Measurements from ENCODE around the gene SAMD5.

The SAMD5 gene

DNA sequence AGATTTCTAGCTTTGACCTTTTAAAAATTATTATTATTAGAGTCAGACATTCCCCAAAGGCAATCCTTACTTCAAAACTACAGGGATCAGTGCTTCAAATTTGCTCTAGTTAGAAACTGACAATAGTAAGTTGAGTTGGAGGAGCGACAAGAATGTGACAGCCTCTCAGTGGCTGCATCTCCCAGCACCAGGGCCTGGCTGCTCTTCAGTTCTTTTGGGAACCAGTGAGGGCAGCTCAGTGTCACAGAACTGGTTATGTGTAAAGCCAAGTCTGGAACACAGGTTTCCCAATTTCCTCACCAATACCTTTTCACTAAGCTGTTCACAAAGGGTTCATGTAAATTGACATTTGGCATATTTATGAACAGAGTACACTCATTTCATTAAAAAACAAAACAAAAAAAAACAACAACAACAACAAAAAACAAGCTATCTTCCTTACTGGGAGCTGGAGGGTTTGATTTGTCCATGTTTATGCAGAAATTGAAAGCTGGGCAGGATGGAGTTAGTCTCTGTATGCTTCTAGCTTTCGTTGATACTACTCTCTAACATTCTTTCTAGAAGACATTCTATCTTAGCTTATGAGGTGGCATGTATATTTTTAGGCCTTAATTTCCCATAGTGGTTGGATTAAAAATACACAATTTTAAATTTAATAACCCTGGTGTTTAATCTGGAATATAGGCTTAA, 95.0 kb downstream of the SAMD5 start:
- no peak overlapping the region for H3K27ac Mint-ChIP-seq
- intact Hi-C loops (cut with micrococcal nuclease): no loop called here
- no peaks in the 10 kb centered on the region for H3K4me1 Mint-ChIP-seq (ENCODE audit: low read depth)
- no peaks in the 10 kb centered on the region for H3K9me3 Mint-ChIP-seq
- no peaks in the 10 kb centered on the region for H3K27me3 Mint-ChIP-seq
- H3K4me3 Mint-ChIP-seq: no peak overlapping the region
- no peaks in the 10 kb centered on the region for H3K36me3 Mint-ChIP-seq (ENCODE audit: low read depth)

DNA sequence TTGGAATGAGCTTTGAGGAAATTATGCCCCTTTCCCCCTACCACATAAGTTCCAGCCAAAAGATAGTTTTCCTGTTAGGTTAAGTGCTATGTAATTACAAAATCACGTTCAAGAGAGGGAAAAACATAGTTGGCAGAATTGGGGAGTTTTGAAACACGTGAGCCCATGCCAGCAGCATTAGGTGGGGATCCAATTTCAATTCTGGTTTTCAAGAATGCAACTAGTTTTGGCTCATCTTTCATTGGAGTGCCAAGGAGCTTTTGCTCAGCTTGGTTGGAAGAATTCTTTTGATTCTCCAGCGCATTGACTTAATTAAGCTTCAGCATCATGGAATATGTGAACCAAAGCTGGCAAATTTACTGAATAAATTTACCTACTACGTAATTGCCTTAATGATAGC, 95.9 kb downstream of the SAMD5 start:
- H3K27ac Mint-ChIP-seq: no peak overlapping the region
- H3K4me1 Mint-ChIP-seq (ENCODE audit: low read depth): no peaks in the 10 kb centered on the region
- no peaks in the 10 kb centered on the region for H3K27me3 Mint-ChIP-seq
- H3K9me3 Mint-ChIP-seq: no peaks in the 10 kb centered on the region
- intact Hi-C loops (cut with micrococcal nuclease): no loop called here
- H3K36me3 Mint-ChIP-seq (ENCODE audit: low read depth): no peaks in the 10 kb centered on the region
- no peak overlapping the region for H3K4me3 Mint-ChIP-seq

DNA sequence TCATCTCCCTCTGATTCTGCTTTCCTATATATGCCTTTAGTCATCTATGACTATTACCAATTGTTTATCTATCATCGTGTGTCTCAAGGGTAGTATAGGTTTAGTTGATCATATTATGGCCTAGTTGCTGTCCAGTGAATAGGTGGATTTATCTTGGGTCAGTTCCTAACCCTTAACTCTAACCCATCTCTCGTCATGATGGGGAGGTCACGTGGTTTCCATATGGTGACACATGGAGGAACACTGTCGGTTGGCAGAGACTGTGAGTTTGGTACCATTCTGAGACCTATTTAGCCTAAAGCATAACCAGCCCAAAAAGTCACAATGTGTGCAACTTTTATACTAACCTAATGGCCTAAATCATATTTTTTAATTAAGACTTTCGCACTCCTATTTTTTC, 103.5 kb downstream of the SAMD5 start:
- Mint-ChIP-seq H3K27me3 (no peaks in the 10 kb centered on the region), H3K4me1 (ENCODE audit: low read depth) (no peaks in the 10 kb centered on the region), H3K27ac (no peak overlapping the region), H3K4me3 (no peak overlapping the region), H3K36me3 (ENCODE audit: low read depth) (no peaks in the 10 kb centered on the region), H3K9me3 (peaks cover 6% of the 10 kb centered on the region)
- intact Hi-C loops (cut with micrococcal nuclease): no loop called here

DNA sequence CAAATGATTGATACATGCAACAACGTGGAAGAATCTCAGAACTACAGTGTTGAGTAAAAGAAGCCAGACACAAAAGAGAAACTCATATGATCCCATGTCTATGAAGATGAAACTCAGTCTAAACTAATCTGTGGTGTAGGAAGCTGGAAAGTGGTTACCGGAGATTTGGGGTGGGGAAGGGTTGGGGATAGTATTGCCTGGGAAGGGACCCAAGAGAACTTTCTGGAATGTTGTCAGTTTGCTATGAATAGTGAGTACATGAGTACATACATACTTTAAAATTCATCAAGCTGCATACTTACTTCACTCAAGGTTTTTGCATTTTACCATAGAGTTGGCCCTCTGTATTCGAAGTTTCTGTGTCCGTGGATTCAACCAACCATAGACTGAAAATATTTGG, 106.0 kb downstream of the SAMD5 start:
- intact Hi-C loops (cut with micrococcal nuclease): no loop called here
- Mint-ChIP-seq H3K27ac (no peak overlapping the region), H3K9me3 (peaks cover 6% of the 10 kb centered on the region), H3K27me3 (no peaks in the 10 kb centered on the region), H3K4me1 (ENCODE audit: low read depth) (no peaks in the 10 kb centered on the region), H3K36me3 (ENCODE audit: low read depth) (no peaks in the 10 kb centered on the region), H3K4me3 (no peak overlapping the region)

DNA sequence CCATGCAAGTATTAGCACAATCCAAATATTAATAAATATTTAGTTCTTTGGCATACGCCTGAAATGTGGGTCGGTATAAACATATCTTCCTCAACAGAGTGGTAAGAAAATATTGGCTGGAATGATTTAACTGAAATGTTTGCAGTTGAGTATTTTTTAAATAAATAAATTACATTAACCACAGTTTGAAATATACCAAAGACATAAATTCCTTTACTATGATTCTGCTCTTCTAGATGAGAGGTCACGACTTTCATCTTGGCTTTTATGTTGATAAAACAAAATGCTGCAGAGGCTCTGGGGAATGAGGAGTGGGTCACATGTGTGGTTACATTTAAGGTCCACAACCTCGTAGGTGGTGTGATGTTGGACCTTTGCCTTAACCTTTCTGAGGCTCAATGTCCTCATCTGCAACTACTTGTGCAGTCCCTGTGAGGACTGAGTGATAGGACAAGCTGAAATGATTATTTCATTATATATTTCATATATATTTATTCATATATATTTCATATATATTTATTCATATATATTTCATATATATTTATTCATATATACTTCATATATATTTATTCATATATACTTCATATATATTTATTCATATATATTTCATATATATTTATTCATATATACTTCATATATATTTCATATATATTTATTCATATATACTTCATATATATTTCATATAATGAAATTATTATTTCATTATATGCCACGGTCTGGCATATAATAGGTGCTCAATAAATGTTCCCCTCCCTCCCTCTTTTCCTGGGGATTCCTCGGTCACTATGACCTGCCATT, 107.4 kb downstream of the SAMD5 start:
- H3K4me1 Mint-ChIP-seq (ENCODE audit: low read depth): no peaks in the 10 kb centered on the region
- H3K36me3 Mint-ChIP-seq (ENCODE audit: low read depth): no peaks in the 10 kb centered on the region
- intact Hi-C loops (cut with micrococcal nuclease): no loop called here
- H3K27ac Mint-ChIP-seq: no peak overlapping the region
- H3K27me3 Mint-ChIP-seq: no peaks in the 10 kb centered on the region
- H3K4me3 Mint-ChIP-seq: no peak overlapping the region
- no peaks in the 10 kb centered on the region for H3K9me3 Mint-ChIP-seq

DNA sequence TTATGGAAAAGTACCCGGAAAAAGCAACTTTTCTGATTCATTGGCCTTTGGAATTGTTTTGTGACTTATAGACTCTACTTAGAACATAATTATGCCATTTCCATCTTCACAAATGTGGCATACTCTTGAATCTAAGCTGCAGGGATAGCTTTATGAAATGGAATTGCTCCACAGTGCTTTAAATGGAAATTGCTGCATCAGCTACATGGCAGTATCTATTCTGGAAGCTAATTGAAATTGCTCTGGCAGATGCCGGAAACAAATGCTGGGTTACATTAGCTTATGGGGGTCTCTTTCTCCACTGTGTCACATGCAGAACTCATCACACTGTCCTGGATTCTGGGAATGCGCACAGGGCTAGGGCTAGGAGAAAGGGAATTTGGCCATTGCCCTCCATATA, 108.9 kb downstream of the SAMD5 start:
- intact Hi-C loops (cut with micrococcal nuclease): no loop called here
- no peaks in the 10 kb centered on the region for H3K27me3 Mint-ChIP-seq
- H3K27ac Mint-ChIP-seq: no peak overlapping the region

DNA sequence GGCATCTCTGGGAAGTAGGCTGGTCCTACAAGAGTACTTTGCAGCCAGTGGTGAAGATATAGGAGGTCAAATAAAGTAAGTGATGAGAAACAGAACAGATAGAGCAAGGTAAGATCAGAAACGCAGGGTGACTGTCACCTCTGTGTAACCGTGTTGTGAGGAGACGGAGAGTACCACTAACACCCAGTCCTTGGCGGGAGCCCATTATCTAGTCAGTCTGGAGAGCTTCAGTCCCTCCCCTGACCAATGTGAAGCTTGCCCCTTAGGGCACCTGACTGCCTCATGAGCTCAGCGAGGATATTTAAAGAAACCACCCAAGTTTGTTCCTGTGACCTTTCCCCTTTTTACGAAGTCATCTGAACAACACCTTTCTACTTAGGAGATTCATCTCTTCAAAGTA, 110.0 kb downstream of the SAMD5 start:
- no peaks in the 10 kb centered on the region for H3K27me3 Mint-ChIP-seq

More for the DNA sequence above, 108.9 kb downstream of the SAMD5 start:
- Mint-ChIP-seq H3K4me3 (no peak overlapping the region), H3K36me3 (ENCODE audit: low read depth) (no peaks in the 10 kb centered on the region), H3K9me3 (no peaks in the 10 kb centered on the region), H3K4me1 (ENCODE audit: low read depth) (no peaks in the 10 kb centered on the region)

DNA sequence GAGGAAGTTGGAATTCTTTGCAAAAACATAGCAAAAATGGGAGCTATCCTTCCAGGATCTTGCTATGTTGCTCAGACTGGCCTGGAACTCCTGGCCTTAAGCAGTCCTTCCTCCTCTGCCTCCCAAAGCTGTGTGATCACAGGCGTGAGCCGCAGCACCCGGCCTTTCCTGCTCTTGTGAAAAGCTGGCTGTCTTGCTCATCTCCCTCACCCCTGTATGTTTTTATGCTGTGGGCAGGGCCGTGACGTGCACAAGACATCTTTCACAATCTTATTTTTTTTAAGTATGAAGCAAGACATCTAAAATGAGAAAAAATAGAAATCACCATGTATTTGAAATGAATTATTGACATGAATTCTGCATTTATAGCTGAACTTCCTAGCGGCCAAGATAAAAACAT, 110.4 kb downstream of the SAMD5 start:
- H3K27me3 Mint-ChIP-seq: no peaks in the 10 kb centered on the region
- no peak overlapping the region for H3K27ac Mint-ChIP-seq
- intact Hi-C loops (cut with micrococcal nuclease): no loop called here
- no peak overlapping the region for H3K4me3 Mint-ChIP-seq
- H3K9me3 Mint-ChIP-seq: no peaks in the 10 kb centered on the region
- H3K36me3 Mint-ChIP-seq (ENCODE audit: low read depth): no peaks in the 10 kb centered on the region
- no peaks in the 10 kb centered on the region for H3K4me1 Mint-ChIP-seq (ENCODE audit: low read depth)

More for the DNA sequence above, 110.0 kb downstream of the SAMD5 start:
- no peaks in the 10 kb centered on the region for H3K9me3 Mint-ChIP-seq
- intact Hi-C loops (cut with micrococcal nuclease): no loop called here
- no peaks in the 10 kb centered on the region for H3K36me3 Mint-ChIP-seq (ENCODE audit: low read depth)
- H3K4me3 Mint-ChIP-seq: no peak overlapping the region
- no peak overlapping the region for H3K27ac Mint-ChIP-seq
- H3K4me1 Mint-ChIP-seq (ENCODE audit: low read depth): no peaks in the 10 kb centered on the region

All from dendritic cell treated with granulocyte-macrophage colony-stimulating factor and Interleukin-4, amounts not matched to agents 40 ng/mL and 50 ng/mL, for 4 days (primary cell).